ENCODE results near the gene PRR14L. TPM values are rescaled to one million over a fixed set of nuclear protein-coding genes. Genes with fewer than 3 reads are reported as not detected.

Gene PRR14L
- total RNA-seq: 18.1 and 33.3 TPM in 2 replicates

DNA sequence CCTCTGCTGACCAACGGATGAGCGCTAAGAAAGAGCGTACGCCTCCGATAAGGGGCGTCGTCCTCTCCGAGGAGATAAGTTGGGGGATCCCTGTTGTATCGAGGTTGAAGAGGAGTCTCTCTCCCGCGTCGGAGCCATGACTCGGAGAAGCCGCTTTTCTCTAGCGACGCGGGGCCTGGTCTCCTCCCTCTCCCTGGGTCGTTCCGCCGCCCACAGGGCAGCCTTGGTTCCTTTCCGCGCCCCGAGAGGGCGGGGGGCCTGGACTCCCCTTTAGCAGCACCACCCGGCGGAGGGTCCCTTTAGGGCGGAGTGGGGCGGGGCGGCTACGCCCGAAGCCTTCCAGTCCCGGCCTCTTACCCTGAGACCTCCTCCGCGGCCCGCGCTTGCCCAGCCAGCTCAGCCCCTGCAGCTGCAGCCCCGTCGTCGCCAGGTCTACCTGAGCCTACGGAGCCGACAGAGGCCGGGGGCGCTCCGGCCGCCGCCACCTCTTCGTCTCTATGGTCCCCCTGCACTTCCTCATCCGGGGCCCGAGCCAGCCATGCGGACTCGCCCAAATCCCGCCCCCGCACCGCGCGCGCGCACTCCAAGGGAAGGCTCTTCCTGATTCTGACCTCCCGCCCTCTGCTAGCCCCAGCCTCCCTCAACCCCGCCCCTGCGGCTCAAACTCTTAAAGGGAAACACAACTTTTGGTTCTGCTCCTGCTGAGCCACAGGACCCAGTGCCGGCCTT, at the start of gene PRR14L:
TSS of gene PRR14L (minus strand) at position 497 of the 729 bp plus-strand sequence. CDS start 11,272 bp downstream, outside the sequence.

GRCh38 chr22:31753634-31754501, 3.9 kb upstream of the PRR14L start, which contains the start of gene DEPDC5:
Gene DEPDC5 (plus strand): TSS chr22:31754019. CDS start chr22:31754922, 903 bp downstream.

GRCh38 chr22:31661851-31662667, 87.9 kb downstream of the PRR14L start, which contains the start of gene PISD:
Gene PISD (minus strand): TSS chr22:31662215. CDS start chr22:31662208, 7 bp downstream.

Other genes with a start within 250 kb of the PRR14L start
- 65.7 and 66.2 TPM in 2 replicates for gene PISD, start 87.9 kb downstream of the PRR14L start, total RNA-seq
- gene DEPDC5, start 3.9 kb upstream of the PRR14L start, total RNA-seq: 11.6 and 17.0 TPM in 2 replicates
- 49.9 and 98.7 TPM in 2 replicates for gene YWHAH, start 194.4 kb upstream of the PRR14L start, total RNA-seq

Measured in smooth muscle cell of the umbilical artery (primary cell).